SU-DHL-6 (cell line): Measurements from ENCODE around the gene BPIFB2.
"Not testable (repeated sequence)": the region's sequence is repeated elsewhere in the genome, so short reads cannot be mapped to it uniquely, and the experiment has no call there.

Experiments used
- EZH2phosphoT487 ChIP-seq: fragments of 200-600 bp; sonication (generic), shearing (Covaris generic); conservative IDR thresholded peaks from 2 replicates; pipeline ENCODE4 v1.6.1; 2018; ENCODE audit warnings: mild to moderate bottlenecking, antibody characterized with exemption, low read length, moderate library complexity, mixed read lengths
- TF ChIP-seq, protein P1 (sequence below): fragments of 200-600 bp; sonication (generic); IDR thresholded peaks from one replicate; pipeline ENCODE4 v1.5.1; 2017; ENCODE audit warnings: antibody characterized with exemption, mild to moderate bottlenecking, low read length, moderate library complexity; ENCODE audit not compliant: insufficient read depth, poor library complexity, severe bottlenecking

DNA sequence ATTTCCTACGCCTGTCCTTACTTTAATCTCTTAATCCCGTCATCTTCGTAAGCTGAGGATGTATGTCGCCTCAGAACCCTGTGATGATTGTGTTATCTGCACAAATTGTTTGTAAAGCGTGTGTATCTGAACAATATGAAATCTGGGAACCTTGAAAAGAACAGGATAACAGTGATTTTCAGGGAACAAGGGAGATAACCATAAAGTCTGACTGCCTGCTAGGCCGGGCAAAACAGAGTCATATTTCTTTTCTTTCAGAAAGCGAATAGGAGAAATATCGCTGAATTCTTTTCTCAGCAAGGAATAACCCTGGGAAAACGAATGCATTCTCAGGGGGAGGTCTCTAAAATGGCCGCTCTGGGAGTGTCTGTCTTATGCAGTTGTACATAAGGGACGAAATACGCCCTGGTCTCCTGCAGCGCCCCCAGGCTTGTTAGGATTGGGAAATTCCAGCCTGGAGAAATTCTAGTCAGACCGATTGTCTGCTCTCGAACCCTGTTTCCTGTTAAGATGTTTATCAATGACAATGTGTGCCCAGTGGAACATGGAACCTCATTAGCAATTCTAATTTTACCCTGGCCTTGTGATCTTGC lies 37.7 kb downstream of the BPIFB2 start:
- TF ChIP-seq, protein P1, sequence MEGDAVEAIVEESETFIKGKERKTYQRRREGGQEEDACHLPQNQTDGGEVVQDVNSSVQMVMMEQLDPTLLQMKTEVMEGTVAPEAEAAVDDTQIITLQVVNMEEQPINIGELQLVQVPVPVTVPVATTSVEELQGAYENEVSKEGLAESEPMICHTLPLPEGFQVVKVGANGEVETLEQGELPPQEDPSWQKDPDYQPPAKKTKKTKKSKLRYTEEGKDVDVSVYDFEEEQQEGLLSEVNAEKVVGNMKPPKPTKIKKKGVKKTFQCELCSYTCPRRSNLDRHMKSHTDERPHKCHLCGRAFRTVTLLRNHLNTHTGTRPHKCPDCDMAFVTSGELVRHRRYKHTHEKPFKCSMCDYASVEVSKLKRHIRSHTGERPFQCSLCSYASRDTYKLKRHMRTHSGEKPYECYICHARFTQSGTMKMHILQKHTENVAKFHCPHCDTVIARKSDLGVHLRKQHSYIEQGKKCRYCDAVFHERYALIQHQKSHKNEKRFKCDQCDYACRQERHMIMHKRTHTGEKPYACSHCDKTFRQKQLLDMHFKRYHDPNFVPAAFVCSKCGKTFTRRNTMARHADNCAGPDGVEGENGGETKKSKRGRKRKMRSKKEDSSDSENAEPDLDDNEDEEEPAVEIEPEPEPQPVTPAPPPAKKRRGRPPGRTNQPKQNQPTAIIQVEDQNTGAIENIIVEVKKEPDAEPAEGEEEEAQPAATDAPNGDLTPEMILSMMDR, result not testable (repeated sequence)
- TF ChIP-seq EZH2phosphoT487, result not testable (repeated sequence)
